ENCODE measurements around the gene ARRDC2.
"Not testable (repeated sequence)": the region's sequence is repeated elsewhere in the genome, so short reads cannot be mapped to it uniquely, and the experiment has no call there.

ARRDC2 gene

GRCh38 chr19:18016209-18016910 is 8.4 kb downstream of the ARRDC2 start:
- no peak for DNase-seq

GRCh38 chr19:18017275-18018083 is 9.5 kb downstream of the ARRDC2 start:
- DNase-seq, result peak in 4 of 56 donors; percentile 15 to 37 (median 22)

GRCh38 chr19:18020212-18021085 is 12.5 kb downstream of the ARRDC2 start:
- peak in 53 of 56 donors; percentile 37 to 94 (median 82) for DNase-seq

- DNase-seq, result peak in 53 of 56 donors; percentile 30 to 91 (median 65)
These were observed 13.3 kb downstream of the ARRDC2 start for GRCh38 chr19:18021121-18021755.

DNA sequence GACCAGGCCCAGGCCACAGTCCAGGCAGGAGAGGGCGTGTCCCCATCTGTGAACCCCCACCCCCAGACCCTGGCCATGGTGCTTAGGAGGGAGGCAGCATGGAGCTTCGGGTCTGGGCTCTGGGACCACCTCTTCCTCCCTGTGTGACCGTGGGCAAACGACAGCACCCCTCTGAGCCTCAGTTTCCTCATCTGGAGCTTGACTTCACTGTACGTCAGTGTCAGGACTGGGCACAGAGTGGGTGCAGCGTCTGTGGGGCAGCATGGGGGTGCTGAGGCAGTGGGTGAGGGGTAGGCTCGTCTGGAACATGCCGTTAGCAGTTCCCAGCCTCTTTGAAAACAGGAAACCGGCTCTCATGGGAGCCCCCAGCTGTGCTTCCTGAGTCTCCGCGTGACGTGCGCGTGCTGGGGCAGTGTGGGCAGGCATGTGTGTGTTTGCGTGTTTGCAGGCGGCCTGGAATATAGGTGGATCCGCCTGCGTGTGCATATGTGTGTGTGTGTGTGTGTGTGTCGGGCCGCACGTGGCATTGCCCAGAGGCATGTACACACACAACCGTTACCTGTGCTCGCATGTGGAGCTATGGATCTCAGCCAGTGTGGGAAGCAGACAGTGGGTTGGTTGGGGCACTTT is 15.8 kb downstream of the ARRDC2 start:
- DNase-seq, result peak in 30 of 56 donors; percentile 11 to 68 (median 34)

GRCh38 chr19:18027151-18027550 is 19.2 kb downstream of the ARRDC2 start:
- no peak for DNase-seq

DNA sequence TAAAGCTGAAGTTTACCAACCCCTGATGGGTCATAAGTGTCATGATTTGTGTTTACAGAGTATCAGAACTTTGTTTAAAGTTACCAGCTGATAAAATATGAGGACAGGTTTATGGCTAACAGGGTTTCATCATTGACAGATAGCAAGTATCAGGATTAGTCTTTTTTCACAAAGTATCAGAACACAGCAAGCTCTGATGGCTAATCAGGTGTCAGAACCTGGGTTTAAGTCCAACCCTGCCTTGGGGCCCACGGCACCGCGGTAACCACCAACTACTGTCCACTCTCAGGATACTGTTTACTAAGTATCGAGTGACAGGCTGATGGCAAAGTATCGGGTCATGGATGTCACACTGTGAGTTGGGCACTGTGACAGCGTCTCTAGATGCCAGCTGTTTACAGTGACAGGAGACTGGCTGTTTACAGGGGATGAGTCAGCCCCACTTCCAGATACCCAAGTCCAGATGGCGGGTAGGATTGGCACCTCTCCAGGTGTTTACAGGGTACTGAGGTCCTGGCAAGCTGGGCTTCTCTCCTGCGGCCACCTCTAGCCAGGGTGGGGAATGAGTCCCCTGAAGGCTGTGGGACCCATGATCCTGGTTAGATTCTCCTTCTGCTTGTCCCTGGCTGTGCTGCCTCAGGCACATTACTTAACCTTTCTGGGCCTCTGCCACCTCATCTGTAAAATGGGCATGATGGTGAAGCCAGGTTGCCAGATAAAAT is 21.8 kb downstream of the ARRDC2 start:
- peak in 33 of 56 donors; percentile 5 to 98 (median 37) for DNase-seq

- DNase-seq, result not testable (repeated sequence)
These were observed 23.4 kb downstream of the ARRDC2 start for GRCh38 chr19:18031401-18031800.

DNA sequence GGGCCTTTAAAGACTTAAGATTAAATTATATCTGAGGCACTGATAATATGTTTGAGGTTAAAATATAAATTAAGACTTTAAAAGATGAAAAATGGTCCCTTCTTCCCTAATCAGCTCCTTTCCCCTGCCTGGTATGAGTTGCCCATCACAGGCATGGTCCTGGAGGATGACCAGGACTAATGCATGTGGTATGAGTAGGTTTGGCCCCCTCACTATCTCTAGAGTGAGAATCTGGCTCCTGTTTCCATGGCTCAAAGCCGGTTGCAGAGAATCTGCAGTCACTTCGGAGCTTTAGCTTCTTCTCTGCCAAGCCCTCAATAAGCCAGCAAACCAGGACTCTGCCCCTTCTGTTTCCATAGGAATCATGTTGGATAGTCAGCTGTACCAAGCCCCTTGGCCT is 24.1 kb downstream of the ARRDC2 start:
- DNase-seq, result not testable (repeated sequence)

DNA sequence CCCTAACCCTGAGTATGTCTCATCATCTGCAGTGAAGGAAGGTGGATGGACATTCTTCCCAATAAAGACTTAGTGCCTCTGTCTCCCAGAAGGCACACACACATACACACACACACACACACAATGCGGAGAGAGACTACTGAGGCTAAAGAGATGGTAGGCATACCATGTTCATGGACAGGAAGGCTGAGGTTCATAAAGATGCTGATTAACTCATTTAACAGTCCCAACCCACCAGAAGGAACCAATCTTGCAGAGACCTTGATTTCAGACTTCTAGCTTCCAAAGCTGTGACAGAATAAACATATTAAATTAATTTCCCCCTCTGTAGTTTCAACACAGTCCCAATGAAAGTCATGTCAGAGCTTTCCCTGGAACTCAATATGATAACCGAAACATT is 33.1 kb downstream of the ARRDC2 start:
- no peak for DNase-seq

DNA sequence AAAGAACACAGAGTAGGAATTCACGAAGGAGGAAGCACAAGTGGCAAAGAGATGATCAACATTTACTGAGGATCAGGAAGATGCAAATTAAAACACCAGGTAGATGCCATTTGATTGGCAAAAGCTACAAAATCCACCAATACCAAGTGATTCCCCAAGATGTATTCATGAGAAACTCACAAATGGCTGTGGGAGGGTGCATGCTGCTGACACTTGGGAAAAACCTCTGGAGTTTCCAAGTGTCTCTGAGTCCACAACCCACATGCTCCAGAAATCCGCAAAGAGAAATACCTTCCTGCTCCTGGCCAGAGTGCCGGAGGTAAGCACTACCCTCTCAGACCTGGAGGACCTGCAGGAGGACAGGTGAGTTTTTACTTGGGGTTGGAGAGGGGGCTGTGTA is 35.7 kb downstream of the ARRDC2 start:
- DNase-seq, result no peak

GRCh38 chr19:18044825-18045304 is 36.9 kb downstream of the ARRDC2 start:
- DNase-seq, result peak in 40 of 56 donors; percentile 5 to 66 (median 24)

- no peak for DNase-seq
These were observed 37.5 kb downstream of the ARRDC2 start for GRCh38 chr19:18045307-18046050.

DNA sequence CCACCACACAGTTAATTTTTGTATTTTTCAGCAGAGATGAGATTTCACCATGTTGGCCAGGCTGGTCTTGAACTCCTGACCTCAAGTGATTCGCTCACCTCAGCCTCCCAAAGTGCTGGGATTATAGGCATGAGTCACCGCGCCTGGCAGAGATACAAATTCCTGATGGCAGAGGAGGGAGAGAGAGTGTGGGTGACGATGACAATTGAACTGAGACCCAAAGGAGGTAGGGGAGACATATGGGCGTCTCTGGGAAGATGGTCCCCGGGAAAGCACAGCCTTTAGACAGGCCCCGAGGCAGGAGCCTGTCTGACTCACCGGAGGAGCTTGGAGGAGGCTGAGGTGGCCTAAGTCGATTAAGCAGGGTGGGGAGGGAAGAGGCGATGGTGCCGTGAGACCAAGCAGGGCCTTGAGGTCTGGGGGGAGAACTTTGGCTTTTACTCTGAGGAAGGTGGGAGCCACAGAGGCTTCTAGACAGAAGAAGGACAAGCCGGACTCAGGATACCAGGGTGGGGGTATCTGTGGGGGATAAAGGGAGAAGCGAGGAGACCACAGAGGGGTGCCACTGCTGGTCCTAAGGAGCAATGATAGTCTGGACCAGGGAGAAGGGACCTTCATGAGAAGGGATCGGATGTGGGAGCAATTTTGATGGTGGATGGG is 38.2 kb downstream of the ARRDC2 start:
- peak in 6 of 56 donors; percentile 2 to 31 (median 12) for DNase-seq

DNA sequence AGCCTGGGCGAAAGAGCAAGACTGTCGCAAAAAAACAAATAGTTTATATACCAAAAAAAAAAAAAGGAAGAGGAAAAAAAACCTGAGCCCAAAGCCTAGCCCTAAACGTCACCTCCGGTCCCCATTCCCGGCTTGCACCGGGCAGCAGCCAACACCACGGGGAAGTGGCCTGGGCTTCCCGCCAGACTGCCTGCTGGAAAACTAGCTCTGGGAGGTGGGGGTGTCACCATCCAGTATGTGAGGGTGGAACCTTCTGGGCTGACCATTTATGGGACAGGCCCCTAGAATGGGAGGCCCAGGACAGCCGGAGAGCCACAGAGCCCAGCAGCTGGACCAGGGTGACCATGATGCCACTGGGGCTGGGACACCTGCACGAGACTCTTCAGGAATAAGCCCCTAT is 41.4 kb downstream of the ARRDC2 start:
- DNase-seq, result peak in 50 of 56 donors; percentile 5 to 85 (median 50)

- no peak for DNase-seq
These were observed 43.9 kb downstream of the ARRDC2 start for GRCh38 chr19:18051887-18052286.

GRCh38 chr19:18053576-18054219 is 45.7 kb downstream of the ARRDC2 start:
- no peak for DNase-seq

GRCh38 chr19:18055967-18056366 is 48.0 kb downstream of the ARRDC2 start:
- no peak for DNase-seq
